ENCODE data around the gene AQP6.

DNA sequence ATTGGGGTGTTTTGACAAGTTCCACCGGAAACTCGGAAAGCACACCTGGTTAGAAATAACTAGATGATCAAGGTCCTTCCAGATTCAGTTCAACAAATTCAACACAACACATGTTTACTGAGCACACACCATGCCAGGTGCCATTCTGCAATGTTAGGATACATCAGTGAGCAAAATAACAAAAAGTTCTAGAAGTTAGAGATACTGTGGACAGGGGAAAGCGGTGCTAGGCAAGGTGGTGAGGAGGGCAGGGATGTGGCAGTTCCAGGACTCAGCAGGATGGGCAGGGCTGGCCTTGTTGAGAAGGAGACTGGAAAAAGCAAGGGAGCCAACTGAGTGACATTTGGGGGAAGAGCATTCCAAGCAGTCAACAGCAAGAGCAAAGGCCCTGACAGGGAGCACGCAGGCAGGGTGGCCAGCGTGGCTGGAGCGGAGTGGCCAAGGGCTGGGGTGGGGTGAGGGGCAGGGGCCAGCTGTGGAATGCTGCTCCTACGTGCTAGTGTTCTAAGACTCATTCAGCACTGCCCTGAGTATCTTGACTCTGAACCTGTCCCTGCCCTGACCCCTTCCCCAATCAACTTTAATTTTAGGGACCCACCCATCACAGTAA, 49.6 kb upstream of the AQP6 start:
- no peak for TF ChIP-seq POLR2A (IDR thresholded peaks at IDR 0.05)
- TF ChIP-seq, protein P1, sequence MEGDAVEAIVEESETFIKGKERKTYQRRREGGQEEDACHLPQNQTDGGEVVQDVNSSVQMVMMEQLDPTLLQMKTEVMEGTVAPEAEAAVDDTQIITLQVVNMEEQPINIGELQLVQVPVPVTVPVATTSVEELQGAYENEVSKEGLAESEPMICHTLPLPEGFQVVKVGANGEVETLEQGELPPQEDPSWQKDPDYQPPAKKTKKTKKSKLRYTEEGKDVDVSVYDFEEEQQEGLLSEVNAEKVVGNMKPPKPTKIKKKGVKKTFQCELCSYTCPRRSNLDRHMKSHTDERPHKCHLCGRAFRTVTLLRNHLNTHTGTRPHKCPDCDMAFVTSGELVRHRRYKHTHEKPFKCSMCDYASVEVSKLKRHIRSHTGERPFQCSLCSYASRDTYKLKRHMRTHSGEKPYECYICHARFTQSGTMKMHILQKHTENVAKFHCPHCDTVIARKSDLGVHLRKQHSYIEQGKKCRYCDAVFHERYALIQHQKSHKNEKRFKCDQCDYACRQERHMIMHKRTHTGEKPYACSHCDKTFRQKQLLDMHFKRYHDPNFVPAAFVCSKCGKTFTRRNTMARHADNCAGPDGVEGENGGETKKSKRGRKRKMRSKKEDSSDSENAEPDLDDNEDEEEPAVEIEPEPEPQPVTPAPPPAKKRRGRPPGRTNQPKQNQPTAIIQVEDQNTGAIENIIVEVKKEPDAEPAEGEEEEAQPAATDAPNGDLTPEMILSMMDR (IDR thresholded peaks at IDR 0.05), result no peak
